IMR-90 (cell line): ENCODE data around the gene ABI3. TPM values are rescaled to one million over a fixed set of nuclear protein-coding genes. Genes with fewer than 3 reads are reported as not detected.

ENCODE experiments used
- ATAC-seq: fragments of 200-7000 bp; cut with Tn5 transposase; 2 replicates; pipeline ENCODE4 v1.9.1; 2020; ENCODE audit warnings: low read depth, mild to moderate bottlenecking, moderate library complexity
- BruUV-seq: library from RNA; stranded (reverse); fragments of 400-500 nt; replicated peaks from 2 replicates; lab custom pipeline; 2021; lab: Mats Ljungman, UMichigan
- CTCF ChIA-PET: fragments of 300-600 bp; formaldehyde crosslinking; extraction: SDS; loops from one replicate; lab custom pipeline; 2021; ENCODE audit warnings: antibody characterized with exemption; lab: Yijun Ruan, JAX
- POLR2A ChIA-PET: fragments of 300-600 bp; sonication (Branson Sonifier 250); formaldehyde crosslinking; loops from one replicate; lab custom pipeline; 2022; ENCODE audit warnings: antibody characterized with exemption; ENCODE audit not compliant: unreplicated experiment; lab: Charles Lee
- DNase-seq: peaks from one replicate; pipeline ENCODE4 v3.0.0; 2013
- H2AFZ ChIP-seq: replicated peaks from 2 replicates; pipeline ENCODE3; 2013; ENCODE audit warnings: low read length, mild to moderate bottlenecking; ENCODE audit not compliant: poor library complexity
- H2AK5ac ChIP-seq: 2 replicates; pipeline ENCODE4 v1.6.1; 2013; ENCODE audit warnings: low read depth, low read length, inconsistent platforms
- H2AK9ac ChIP-seq: replicated peaks from 2 replicates; pipeline ENCODE3; 2013; ENCODE audit warnings: mild to moderate bottlenecking, low read depth, low read length, moderate library complexity; ENCODE audit not compliant: poor library complexity
- H2BK120ac ChIP-seq: 2 replicates; pipeline ENCODE4 v1.6.1; 2013; ENCODE audit warnings: low read depth, low read length, inconsistent platforms
- H2BK15ac ChIP-seq: 3 replicates; pipeline ENCODE4 v1.6.1; 2013; ENCODE audit warnings: low read depth, low read length, inconsistent platforms
- H2BK20ac ChIP-seq: 2 replicates; pipeline ENCODE4 v1.6.1; 2013; ENCODE audit warnings: low read depth, mild to moderate bottlenecking, inconsistent platforms, low read length, moderate library complexity
- H2BK5ac ChIP-seq: 2 replicates; pipeline ENCODE4 v1.6.1; 2013; ENCODE audit warnings: mild to moderate bottlenecking, low read depth, low read length, inconsistent platforms; ENCODE audit not compliant: poor library complexity, severe bottlenecking
- H3K14ac ChIP-seq: replicated peaks from 2 replicates; pipeline ENCODE4 v1.6.1; 2013; ENCODE audit warnings: low read depth, low read length, inconsistent platforms
- H3K18ac ChIP-seq: 2 replicates; pipeline ENCODE4 v1.6.1; 2013; ENCODE audit warnings: low read depth, low read length, control low read depth
- H3K23ac ChIP-seq: 2 replicates; pipeline ENCODE4 v1.6.1; 2013; ENCODE audit warnings: low read depth, low read length, inconsistent platforms
- H3K27ac ChIP-seq: 2 replicates; pipeline ENCODE4 v1.5.1; 2013; ENCODE audit warnings: mild to moderate bottlenecking, control low read depth, low read length; ENCODE audit not compliant: insufficient read depth
- H3K27me3 ChIP-seq: 2 replicates; pipeline ENCODE4 v1.6.1; 2013; ENCODE audit warnings: low read length; ENCODE audit not compliant: control insufficient read depth, insufficient read depth
- H3K36me3 ChIP-seq: 2 replicates; pipeline ENCODE4 v1.6.1; 2013; ENCODE audit warnings: low read length, mixed read lengths; ENCODE audit not compliant: control insufficient read depth, insufficient read depth
- H3K4ac ChIP-seq: 2 replicates; pipeline ENCODE4 v1.6.1; 2013; ENCODE audit warnings: low read depth, low read length, inconsistent platforms
- H3K4me1 ChIP-seq: 2 replicates; pipeline ENCODE4 v1.6.1; 2013; ENCODE audit warnings: low read length, mixed read lengths; ENCODE audit not compliant: control insufficient read depth, insufficient read depth
- H3K4me2 ChIP-seq: 2 replicates; pipeline ENCODE4 v1.6.1; 2013; ENCODE audit warnings: low read depth, mild to moderate bottlenecking, control low read depth, low read length, moderate library complexity
- H3K4me3 ChIP-seq: 2 replicates; pipeline ENCODE4 v1.5.1; 2013; ENCODE audit warnings: low read depth, mild to moderate bottlenecking, control low read depth, low read length, moderate library complexity; ENCODE audit not compliant: insufficient read depth
- H3K56ac ChIP-seq: 2 replicates; pipeline ENCODE4 v1.6.1; 2013; ENCODE audit warnings: low read length, inconsistent platforms; ENCODE audit not compliant: insufficient read depth; ENCODE audit errors: extremely low read depth
- H3K79me1 ChIP-seq, 2 experiments: 2 replicates each; pipeline ENCODE4 v1.6.1; 2013; ENCODE audit warnings: low read length in 2 of 2, inconsistent platforms in 1 of 2, low read depth in 1 of 2
- H3K9ac ChIP-seq: 2 replicates; pipeline ENCODE4 v1.6.1; 2013; ENCODE audit warnings: low read depth, low read length, control low read depth
- H3K9me1 ChIP-seq: 2 replicates; pipeline ENCODE4 v1.6.1; 2013; ENCODE audit warnings: low read length, inconsistent platforms; ENCODE audit not compliant: insufficient read depth
- H3K9me3 ChIP-seq: 2 replicates; pipeline ENCODE4 v1.6.1; 2013; ENCODE audit warnings: low read length; ENCODE audit not compliant: control insufficient read depth, insufficient read depth
- H4K20me1 ChIP-seq: 2 replicates; pipeline ENCODE4 v1.6.1; 2013; ENCODE audit warnings: low read length, inconsistent platforms; ENCODE audit not compliant: insufficient read depth
- H4K5ac ChIP-seq: 2 replicates; pipeline ENCODE4 v1.6.1; 2013; ENCODE audit warnings: mild to moderate bottlenecking, low read depth, low read length, control low read depth
- H4K8ac ChIP-seq, 2 experiments: 2 replicates each; pipeline ENCODE4 v1.6.1; 2013; ENCODE audit warnings: low read depth in 2 of 2, low read length in 2 of 2, control low read depth in 1 of 2, inconsistent platforms in 1 of 2
- H4K91ac ChIP-seq: 2 replicates; pipeline ENCODE4 v1.6.1; 2013; ENCODE audit warnings: low read depth, low read length, inconsistent platforms; ENCODE audit not compliant: insufficient read depth
- FOS ChIP-seq: fragments of 150-350 bp; IDR thresholded peaks from 2 replicates; pipeline ENCODE4 v1.6.1; 2016; ENCODE audit warnings: low read depth, low read length
- MAFK ChIP-seq: IDR thresholded peaks from 2 replicates; pipeline ENCODE4 v1.6.1; 2012; ENCODE audit warnings: low read depth, low read length, improper control_type of control experiment
- MAZ ChIP-seq: IDR thresholded peaks from 2 replicates; pipeline ENCODE4 v1.6.1; 2012; ENCODE audit warnings: low read depth, mild to moderate bottlenecking, low read length, improper control_type of control experiment, moderate library complexity, borderline replicate concordance
- RAD21 ChIP-seq: IDR thresholded peaks from 2 replicates; pipeline ENCODE4 v1.6.1; 2012; ENCODE audit warnings: low read length, improper control_type of control experiment
- RCOR1 ChIP-seq: IDR thresholded peaks from 2 replicates; pipeline ENCODE4 v1.6.1; 2012; ENCODE audit warnings: mild to moderate bottlenecking, low read length, improper control_type of control experiment; ENCODE audit not compliant: insufficient replicate concordance
- SMC3 ChIP-seq: fragments of 150-350 bp; IDR thresholded peaks from 2 replicates; pipeline ENCODE4 v1.6.1; 2016; ENCODE audit warnings: low read depth, mild to moderate bottlenecking, antibody characterized with exemption, low read length, moderate library complexity
- WGBS, 2 experiments: methylation state at CpG; one replicate each; pipeline versions ENCODE4 v1.1.5 to v1.1.7; 2013; ENCODE audit warnings: missing lambda C conversion rate in 2 of 2; ENCODE audit not compliant: insufficient read length in 1 of 2; ENCODE audit errors: extremely low coverage in 2 of 2; 5-methylcytosine and 5-hydroxymethylcytosine counted together
- dilution Hi-C: fragments of 300-500 bp; cut with HindIII; formaldehyde crosslinking; loops from one replicate; pipeline ENCODE4 v1.14.3; 2018; ENCODE audit warnings: low sequenced_read_pairs; ENCODE audit not compliant: unreplicated experiment
- in situ Hi-C: fragments of 300-500 bp; cut with MboI; formaldehyde crosslinking; loops from 3 replicates; pipeline ENCODE4 v1.14.3; 2019; ENCODE audit warnings: low sequenced_read_pairs, inconsistent platforms, mixed read lengths
- intact Hi-C: fragments of 100-400 bp; cut with micrococcal nuclease; formaldehyde crosslinking; loops from 2 replicates; pipeline ENCODE4 v1.10.0; 2022
- polyA plus RNA-seq, 3 experiments: library from polyadenylated mRNA; depleted of rRNA; stranded (reverse); fragments of >200 nt; gene quantifications; 2 replicates each; pipeline ENCODE4 v1.2.3, GENCODE V29; 2012; ENCODE audit warnings: low replicate concordance in 1 of 3
- total RNA-seq: library from RNA; depleted of rRNA; stranded (reverse); fragments of >200 nt; gene quantifications from 2 replicates; pipeline ENCODE4 v1.2.3, GENCODE V29; 2012
- TF ChIP-seq, protein P1 (sequence below): fragments of 150-350 bp; IDR thresholded peaks from 2 replicates; pipeline ENCODE4 v1.6.1; 2016; ENCODE audit warnings: low read depth, mild to moderate bottlenecking, low read length, moderate library complexity, borderline replicate concordance
- TF ChIP-seq, protein P2 (sequence below): fragments of 150-350 bp; IDR thresholded peaks from 2 replicates; pipeline ENCODE4 v1.6.1; 2017; ENCODE audit warnings: mild to moderate bottlenecking, antibody characterized with exemption, low read length, low read depth

ABI3 gene
- total and polyA plus RNA-seq, 2 of the 4 experiments (the other 2 are of a cell fraction) = 1.1 to 1.2 TPM

DNA sequence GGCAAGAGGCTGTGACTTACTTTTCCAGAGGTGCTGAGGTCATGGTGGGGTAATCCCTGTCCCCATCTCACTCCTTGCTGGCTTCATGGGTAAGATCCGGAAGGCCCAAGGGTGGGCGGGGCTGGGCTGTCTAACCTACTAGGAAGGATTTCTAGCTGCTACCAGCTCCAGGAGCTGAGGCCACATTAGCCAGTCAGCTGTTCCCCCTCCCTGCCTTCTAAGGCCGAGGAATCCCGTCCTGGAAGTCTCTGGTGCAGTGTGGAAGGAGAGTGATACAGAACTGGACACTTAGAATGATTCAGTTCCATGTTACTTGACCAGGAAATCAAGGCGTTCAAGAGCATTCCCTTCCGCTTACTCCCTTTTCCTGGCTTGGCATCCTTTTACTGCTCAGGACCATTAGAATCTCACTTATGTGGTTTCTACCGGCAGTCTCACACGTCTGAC, 9.0 kb upstream of the ABI3 start:
- no peaks in the 10 kb centered on the region for H3K36me3 ChIP-seq
- POLR2A ChIA-PET = no interaction called here
- no peak overlapping the region for H2BK20ac ChIP-seq
- no peak overlapping the region for H4K91ac ChIP-seq
- no peak overlapping the region; the same call in 1 of the 2 replicates for H2AK5ac ChIP-seq
- no peaks in the 10 kb centered on the region for H4K20me1 ChIP-seq
- 35% methylated on average over 2 of the region's 8 CpGs; no CpG with 5 or more reads in 1 of the 2 experiments for WGBS, 2 experiments
- H3K4ac ChIP-seq = 0 out of 2 replicates have a peak overlapping the region, but pooled peaks have one; percentile 4
- no peaks in the 10 kb centered on the region for H3K9me1 ChIP-seq
- H2BK120ac ChIP-seq = 0 out of 2 replicates have a peak overlapping the region, but pooled peaks have one; percentile 22
- peak; percentile 64 for ATAC-seq
- H4K5ac ChIP-seq = no peak overlapping the region; the same call in 1 of the 2 replicates
- CTCF ChIA-PET = no interaction called here
- no peak overlapping the region for H2BK15ac ChIP-seq
- intact Hi-C loops = no loop called here
- peak overlapping the region; percentile 26 for H2BK5ac ChIP-seq
- H2AK9ac ChIP-seq = no peak overlapping the region
- H2AFZ ChIP-seq = peak overlapping the region; percentile 69
- H3K56ac ChIP-seq = no peak overlapping the region
- H3K23ac ChIP-seq = 0 out of 2 replicates have a peak overlapping the region, but pooled peaks have one; percentile 8
- TF ChIP-seq SMC3 = no peak
- TF ChIP-seq, protein P1, sequence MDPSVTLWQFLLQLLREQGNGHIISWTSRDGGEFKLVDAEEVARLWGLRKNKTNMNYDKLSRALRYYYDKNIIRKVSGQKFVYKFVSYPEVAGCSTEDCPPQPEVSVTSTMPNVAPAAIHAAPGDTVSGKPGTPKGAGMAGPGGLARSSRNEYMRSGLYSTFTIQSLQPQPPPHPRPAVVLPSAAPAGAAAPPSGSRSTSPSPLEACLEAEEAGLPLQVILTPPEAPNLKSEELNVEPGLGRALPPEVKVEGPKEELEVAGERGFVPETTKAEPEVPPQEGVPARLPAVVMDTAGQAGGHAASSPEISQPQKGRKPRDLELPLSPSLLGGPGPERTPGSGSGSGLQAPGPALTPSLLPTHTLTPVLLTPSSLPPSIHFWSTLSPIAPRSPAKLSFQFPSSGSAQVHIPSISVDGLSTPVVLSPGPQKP = no peak
- no peak for TF ChIP-seq RCOR1
- TF ChIP-seq, protein P2, sequence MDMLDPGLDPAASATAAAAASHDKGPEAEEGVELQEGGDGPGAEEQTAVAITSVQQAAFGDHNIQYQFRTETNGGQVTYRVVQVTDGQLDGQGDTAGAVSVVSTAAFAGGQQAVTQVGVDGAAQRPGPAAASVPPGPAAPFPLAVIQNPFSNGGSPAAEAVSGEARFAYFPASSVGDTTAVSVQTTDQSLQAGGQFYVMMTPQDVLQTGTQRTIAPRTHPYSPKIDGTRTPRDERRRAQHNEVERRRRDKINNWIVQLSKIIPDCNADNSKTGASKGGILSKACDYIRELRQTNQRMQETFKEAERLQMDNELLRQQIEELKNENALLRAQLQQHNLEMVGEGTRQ = no peak
- no peak for TF ChIP-seq MAZ
- TF ChIP-seq RAD21 = no peak
- no peak for TF ChIP-seq MAFK
- TF ChIP-seq FOS = no peak
- H3K27ac ChIP-seq = no peak overlapping the region; the same call in 1 of the 2 replicates
- peaks cover 3% of the 10 kb centered on the region; the same call in 1 of the 2 replicates for H3K27me3 ChIP-seq
- H4K8ac ChIP-seq = 0 out of 4 replicates have a peak overlapping the region, but pooled peaks of 1 of the 2 experiments have one; percentile 71
- H3K9ac ChIP-seq = no peak overlapping the region
- peak overlapping the region; percentile 60; the same call in 1 of the 2 replicates for H3K14ac ChIP-seq
- dilution Hi-C loops = no loop called here
- no peaks in the 10 kb centered on the region for H3K4me1 ChIP-seq
- no peak overlapping the region for H3K4me3 ChIP-seq
- peak; percentile 78 for DNase-seq
- BruUV-seq = no TSS peak
- no peaks in the 10 kb centered on the region for H3K79me1 ChIP-seq
- no peak overlapping the region for H3K18ac ChIP-seq
- no peak overlapping the region for H3K4me2 ChIP-seq
- in situ Hi-C loops = no loop called here
- no peaks in the 10 kb centered on the region for H3K9me3 ChIP-seq
